Measurements from ENCODE around the gene ABHD16A. TPM values are rescaled to one million over a fixed set of nuclear protein-coding genes. Genes with fewer than 3 reads are reported as not detected.

Gene ABHD16A
- total and polyA plus RNA-seq, 2 donors (not counting 3 experiments of a cell fraction or from before 2014, with no cell fraction given), result 48.9 to 60.3 TPM

DNA sequence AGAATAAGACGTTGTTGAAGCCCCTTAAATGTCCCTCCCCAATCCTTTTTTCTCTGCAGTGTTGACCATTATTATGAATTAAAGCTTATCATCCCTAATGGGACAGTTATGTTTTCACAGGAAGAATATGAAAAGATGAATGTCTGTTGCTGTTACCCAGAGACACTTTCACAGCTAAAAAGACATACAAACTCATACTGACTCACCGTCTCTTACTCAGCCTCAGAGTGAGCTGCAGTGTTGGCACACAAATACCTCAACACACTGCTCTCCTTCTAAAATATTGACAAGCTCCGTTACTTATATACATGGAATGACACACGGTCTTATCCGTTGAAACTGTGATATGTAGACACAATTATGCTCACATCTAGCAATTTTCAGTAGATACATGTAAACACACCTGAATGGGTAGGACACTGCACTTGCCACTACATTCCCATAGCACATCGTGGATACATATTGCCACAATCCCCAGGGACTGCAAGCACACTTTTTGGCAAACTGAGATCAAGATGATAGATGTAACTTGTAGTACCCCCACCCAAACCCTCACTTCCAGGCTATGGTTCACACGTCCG is 49.7 kb upstream of the ABHD16A start:
- POLR2A ChIA-PET, result no interaction called here
- CTCF ChIA-PET, result interaction anchor here (0.7 to 3.9 kb wide), 7 partner anchors 14 to 50 kb away, joined by 3 to 18 read pairs (median 5); partner anchors contain the start of genes ABHD16A, DDAH2 and VARS1
- Histone ChIP-seq H3K9me1 (replicated peaks; ENCODE audit: control insufficient read depth, extremely low read depth, insufficient read depth, low read length) (no peaks in the 10 kb centered on the region), H3K4me2 (ENCODE audit: insufficient read depth, low read length) (no peak overlapping the region), H3K4me1 (ENCODE audit: control insufficient read depth, extremely low read depth, insufficient read depth, low read length) (no peaks in the 10 kb centered on the region), H3K79me2 (ENCODE audit: control insufficient read depth, insufficient read depth, low read length) (no peaks in the 10 kb centered on the region), H3K27ac (ENCODE audit: insufficient read depth, low read depth, low read length) (no peak overlapping the region), H2AFZ (ENCODE audit: low read depth, low read length) (no peak overlapping the region), H3K36me3 (ENCODE audit: control insufficient read depth in 2 of 2, extremely low read depth in 1 of 2, insufficient read depth in 2 of 2, low read length in 2 of 2) (no peaks in the 10 kb centered on the region), H4K20me1 (replicated peaks; ENCODE audit: control insufficient read depth, extremely low read depth, insufficient read depth, low read length) (no peaks in the 10 kb centered on the region), H3K9ac (replicated peaks; ENCODE audit: extremely low read depth, insufficient read depth, low read length) (no peak overlapping the region), H3K4me3 (replicated peaks in 1 of 3; ENCODE audit: insufficient read depth in 1 of 3, low read depth in 1 of 3, low read length in 3 of 3) (no peak overlapping the region), H3K9me3 (replicated peaks; ENCODE audit: control insufficient read depth, insufficient read depth, low read length) (no peaks in the 10 kb centered on the region), H3K27me3 (ENCODE audit: control insufficient read depth in 2 of 2, insufficient read depth in 2 of 2, low read length in 2 of 2) (no peaks in the 10 kb centered on the region)
- dilution Hi-C loops (cut with MboI; ENCODE audit: extremely low pct_ligation_motif_present, low sequenced_read_pairs) (no loop called here), intact Hi-C loops (cut with micrococcal nuclease) (no loop called here)
- no peak for FAIRE-seq
- no TSS peak for BruUV-seq (replicated peaks)
- TF ChIP-seq GATA2 (IDR thresholded peaks at IDR 0.05; ENCODE audit: insufficient read depth, insufficient read length, low read depth, low read length) (no peak), MYC (IDR thresholded peaks at IDR 0.05; ENCODE audit: low read depth, low read length) (no peak), FOS (IDR thresholded peaks at IDR 0.05; ENCODE audit: borderline replicate concordance, insufficient read depth, low read length) (peak; percentile 32), EZH2 (IDR thresholded peaks at IDR 0.05; ENCODE audit: borderline replicate concordance, low read depth, low read length, severe bottlenecking) (no peak), POLR2A (IDR thresholded peaks at IDR 0.05; ENCODE audit: low read depth, low read length) (peak; percentile 18), JUN (IDR thresholded peaks at IDR 0.05; ENCODE audit: borderline replicate concordance, insufficient read depth, insufficient read length, low read depth) (no peak), POLR2AphosphoS5 (IDR thresholded peaks at IDR 0.05; ENCODE audit: insufficient read depth, low read depth, low read length) (no peak)
- TF ChIP-seq, protein P1, sequence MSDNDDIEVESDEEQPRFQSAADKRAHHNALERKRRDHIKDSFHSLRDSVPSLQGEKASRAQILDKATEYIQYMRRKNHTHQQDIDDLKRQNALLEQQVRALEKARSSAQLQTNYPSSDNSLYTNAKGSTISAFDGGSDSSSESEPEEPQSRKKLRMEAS (IDR thresholded peaks at IDR 0.05; ENCODE audit: insufficient read depth, insufficient read length), result no peak
- TF ChIP-seq, protein P2, sequence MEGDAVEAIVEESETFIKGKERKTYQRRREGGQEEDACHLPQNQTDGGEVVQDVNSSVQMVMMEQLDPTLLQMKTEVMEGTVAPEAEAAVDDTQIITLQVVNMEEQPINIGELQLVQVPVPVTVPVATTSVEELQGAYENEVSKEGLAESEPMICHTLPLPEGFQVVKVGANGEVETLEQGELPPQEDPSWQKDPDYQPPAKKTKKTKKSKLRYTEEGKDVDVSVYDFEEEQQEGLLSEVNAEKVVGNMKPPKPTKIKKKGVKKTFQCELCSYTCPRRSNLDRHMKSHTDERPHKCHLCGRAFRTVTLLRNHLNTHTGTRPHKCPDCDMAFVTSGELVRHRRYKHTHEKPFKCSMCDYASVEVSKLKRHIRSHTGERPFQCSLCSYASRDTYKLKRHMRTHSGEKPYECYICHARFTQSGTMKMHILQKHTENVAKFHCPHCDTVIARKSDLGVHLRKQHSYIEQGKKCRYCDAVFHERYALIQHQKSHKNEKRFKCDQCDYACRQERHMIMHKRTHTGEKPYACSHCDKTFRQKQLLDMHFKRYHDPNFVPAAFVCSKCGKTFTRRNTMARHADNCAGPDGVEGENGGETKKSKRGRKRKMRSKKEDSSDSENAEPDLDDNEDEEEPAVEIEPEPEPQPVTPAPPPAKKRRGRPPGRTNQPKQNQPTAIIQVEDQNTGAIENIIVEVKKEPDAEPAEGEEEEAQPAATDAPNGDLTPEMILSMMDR (IDR thresholded peaks at IDR 0.05; ENCODE audit: extremely low read depth in 1 of 2, insufficient read depth in 1 of 2, low read depth in 1 of 2, low read length in 2 of 2), result no peak
- DNase-seq (ENCODE audit: low read depth, low spot score), result no peak
